ENCODE measurements around the gene AGPAT3.

The AGPAT3 gene

DNA sequence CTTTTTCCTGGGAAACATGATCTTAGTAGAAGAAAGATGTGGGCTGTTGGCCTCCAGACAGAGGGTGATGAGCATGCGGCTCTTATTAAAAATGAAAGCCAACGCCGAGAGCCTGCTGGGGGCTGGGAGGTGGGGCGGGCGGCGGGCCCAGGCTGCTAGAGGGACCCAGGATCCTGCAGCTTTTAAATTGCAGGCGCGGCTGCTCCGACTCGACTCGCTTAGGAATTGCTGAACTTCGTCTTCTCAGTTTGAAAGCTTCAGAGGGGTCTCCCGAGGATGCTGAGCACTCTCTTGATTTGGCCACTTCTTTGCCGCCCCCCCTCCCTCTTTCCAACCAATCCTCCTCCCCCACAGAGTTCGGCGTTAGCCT lies 1.2 kb downstream of the AGPAT3 start:
- DNase-seq, result no peak

DNA sequence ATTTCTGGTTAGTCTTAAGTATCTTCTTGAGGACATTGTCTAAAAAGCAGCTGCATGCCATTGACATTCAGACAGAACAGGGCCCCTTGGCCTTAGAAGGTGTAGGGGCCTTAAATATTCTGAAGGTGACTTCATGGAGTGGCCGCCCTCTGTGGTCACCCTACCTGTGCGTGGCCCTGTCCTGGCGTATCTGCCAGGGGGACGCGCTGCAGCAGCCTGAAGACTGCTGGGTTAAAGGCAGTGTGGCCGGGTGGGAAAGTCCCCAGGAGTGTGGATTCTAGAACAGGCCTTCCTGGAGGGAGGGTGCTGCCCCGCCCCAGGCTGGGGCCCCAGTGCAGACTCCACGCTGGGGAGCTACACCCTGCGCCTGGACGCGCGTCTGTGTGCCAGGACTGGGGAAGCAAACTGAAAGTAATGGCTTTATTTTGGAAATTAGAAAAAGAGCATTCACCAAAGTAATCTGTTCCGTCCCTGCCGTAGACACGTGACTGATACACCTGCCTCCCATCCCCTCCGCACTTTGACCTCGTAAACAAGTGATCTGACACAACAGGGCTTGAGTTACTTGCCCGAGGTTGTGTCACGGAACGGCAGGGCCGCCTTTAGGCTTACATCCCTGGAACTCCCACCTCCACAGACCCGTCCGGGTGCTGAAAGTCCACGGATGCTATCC lies 1.8 kb downstream of the AGPAT3 start:
- no peak for DNase-seq

DNA sequence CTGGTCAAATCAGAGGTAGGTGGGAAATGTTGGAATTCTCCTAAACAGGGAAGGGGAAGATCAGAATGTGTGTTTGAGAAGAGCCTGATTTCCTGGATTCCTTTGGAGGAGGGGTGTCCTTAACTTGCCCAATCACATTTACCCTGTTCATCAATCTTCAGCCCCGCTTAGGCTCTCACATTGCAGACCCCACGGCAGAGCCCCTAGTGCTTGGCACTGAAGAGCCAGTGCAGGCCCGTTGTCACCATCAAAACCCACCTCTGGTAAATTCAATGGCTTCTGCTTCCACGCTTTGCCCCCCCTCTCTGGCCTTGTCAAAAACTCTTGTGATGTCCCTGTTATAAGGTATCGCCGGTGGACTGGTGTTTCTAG lies 2.3 kb downstream of the AGPAT3 start:
- DNase-seq, result no peak

DNA sequence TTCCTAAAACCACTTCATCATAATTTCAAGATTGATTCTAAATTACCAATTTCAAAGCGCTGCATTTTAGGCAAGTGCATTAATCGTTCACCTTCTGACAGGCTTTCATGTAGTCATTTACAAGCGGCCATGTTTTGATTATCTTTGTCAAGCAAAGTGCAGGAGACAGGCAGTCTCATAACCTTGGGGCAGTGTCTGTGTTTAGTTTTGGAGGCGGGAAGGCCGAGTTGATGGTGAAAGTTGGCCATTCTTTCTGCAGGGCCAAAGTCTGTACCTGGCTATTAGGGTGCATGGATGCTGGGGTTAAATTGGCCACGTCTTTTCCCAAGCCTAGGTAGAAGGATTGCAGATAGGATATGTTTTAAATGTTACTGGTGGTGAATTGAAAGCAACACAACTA lies 2.9 kb downstream of the AGPAT3 start:
- DNase-seq, result no peak

DNA sequence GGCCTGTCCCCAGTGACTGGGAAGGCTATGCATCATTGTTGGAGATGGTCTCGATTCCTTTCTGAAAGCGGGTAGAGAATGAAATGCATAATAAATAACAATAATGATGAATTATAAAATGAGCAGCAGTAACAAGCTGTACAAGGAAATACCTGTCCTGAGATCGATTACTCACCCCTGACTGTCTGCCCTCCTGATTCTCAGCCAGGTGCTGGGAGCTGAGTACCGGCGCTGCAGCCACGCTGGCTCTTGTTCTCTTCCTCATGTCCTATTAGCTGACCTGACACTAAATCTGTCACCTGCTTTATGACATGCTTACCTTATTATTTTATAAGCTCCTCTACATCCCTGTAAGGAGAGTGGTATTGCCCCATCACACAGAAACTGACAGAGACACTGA lies 3.4 kb downstream of the AGPAT3 start:
- DNase-seq, result no peak

DNA sequence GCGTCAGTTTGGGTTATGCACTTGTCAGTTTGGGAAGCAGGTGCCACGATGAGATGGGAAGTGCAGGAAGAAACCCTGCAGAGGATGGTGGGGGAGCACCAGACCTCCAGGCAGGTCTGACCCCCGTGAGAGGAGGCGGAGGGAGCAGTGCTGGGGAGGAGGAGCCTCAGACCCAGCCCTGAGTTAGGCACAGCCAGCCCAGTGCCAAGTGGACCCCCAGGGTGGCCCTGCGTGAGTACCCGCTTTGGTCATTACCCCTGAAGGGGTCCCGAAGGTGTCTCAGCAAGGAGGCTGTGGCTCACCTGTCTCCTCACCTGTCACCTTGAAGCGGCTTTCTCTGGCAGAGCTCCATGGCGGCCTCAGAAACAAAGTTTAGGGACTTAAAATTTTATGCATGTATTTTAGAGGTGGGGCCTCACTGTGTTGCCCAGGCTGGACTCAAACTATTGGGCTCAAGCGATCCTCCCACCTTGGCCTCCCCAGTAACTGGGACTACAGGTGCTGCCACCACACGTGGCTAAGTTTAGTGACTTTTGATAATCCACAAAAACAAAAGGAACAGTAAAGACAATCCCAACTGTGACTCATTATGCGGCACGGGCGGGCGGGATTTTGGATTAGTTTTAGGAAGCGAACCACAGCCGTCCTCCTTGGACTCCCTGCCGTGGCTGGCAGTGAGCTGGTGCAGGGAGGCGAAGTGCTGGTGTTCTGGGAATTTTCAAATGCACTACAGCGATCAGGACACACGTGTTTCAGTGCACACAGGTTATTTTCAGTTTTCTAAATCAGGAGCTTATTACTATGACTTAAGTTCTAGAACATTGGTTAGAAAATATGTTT lies 4.7 kb downstream of the AGPAT3 start:
- no peak for DNase-seq

DNA sequence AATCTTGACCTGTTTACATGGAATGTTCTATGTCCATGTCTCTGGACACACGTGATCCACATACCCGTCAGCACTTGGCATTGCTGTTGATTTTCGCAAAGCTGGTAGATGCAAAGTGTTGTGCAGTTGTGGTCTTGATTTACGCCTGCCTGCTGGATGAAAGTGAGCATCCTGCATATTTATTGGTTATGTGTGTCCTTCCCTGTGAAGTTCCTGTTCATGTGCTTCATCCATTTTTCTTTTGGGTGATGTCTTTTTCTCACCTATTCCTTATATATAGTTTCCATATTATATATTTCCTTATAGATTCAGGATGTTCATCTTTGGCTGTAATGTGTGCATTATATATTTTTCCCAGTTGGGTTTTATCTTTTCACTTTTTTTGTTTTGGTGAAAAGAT lies 6.5 kb downstream of the AGPAT3 start:
- DNase-seq, result no peak

DNA sequence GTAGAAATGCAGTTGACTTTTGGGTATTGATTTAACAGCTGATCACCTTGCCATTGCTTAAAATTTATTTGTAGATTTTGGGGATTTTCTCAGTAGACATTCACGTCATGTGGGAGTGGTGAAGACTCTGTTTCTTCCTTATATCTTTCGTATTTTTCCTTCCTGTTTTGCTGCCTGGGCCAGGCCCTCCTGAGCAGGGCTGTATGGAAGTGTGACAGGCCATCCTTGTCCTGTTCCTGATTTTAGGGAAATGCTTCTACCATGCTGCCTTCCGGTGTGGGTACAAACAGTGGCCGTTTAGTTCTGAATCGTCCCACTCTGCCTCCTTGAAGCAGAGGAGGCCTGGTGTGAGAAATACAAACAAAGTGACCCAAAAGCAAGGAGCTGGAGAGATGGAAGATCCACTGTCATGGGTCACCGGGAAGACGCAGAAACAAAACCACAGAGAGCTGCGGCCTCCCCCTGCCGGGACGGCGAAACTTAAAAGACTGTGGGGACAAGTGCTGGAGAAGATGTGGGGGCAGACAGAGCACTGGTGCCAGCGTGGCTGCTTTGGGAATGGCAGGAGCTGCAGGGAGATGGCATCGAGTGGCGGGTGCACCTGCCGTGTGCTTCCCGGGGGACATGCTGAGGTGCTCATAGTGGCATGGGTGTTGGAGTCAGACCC lies 7.6 kb downstream of the AGPAT3 start:
- DNase-seq, result no peak

DNA sequence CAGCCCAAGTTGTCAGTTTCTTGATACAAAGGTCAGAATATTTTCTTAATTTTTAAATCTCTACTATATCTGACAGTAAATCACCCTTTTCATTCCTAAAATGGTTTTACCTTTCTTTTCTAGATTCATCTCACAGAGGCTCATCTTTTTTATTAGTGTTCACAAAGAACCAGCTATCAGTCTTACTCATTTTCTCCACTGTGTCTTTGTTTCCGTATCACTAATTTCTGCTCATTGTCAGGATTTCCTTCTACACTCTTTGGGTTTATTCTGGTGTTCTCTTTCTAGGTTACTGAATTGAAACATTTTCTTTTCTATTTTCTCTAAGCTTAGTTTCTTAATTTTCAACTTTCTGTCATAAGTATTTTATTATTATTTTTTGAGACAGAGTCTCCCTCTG lies 8.7 kb downstream of the AGPAT3 start:
- no peak for DNase-seq

DNA sequence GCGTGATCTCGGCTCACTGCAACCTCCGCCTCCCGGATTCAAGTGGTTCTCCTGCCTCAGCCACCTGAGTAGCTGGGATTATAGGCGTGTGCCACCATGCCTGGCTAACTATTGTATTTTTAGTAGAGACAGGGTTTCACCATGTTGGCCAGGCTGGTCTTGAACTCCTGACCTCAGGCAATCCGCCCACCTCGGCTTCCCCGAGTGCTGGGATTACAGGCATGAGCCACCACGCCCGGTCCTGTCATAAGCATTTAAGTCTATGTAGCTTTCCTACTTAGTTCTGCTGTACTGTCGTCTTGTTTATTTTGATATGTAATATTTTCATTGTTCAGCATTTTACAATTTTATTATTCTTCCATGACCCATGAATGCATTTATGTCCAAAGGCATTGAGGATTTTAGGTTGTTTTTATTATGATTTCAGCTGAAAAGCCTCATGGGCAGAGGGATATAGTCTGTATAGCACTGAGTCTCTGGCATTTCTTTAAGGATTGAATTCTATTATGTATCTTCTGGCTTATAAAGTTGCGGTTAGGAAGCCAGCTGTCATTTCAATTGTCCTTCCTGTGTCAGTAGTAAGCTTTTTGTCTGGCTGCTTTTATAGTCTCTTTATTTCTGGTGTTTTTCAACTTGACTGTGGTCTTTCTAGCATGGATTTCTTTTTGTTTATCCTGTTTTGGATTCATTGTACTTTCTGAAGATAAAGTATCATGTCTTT lies 9.2 kb downstream of the AGPAT3 start:
- no peak for DNase-seq

DNA sequence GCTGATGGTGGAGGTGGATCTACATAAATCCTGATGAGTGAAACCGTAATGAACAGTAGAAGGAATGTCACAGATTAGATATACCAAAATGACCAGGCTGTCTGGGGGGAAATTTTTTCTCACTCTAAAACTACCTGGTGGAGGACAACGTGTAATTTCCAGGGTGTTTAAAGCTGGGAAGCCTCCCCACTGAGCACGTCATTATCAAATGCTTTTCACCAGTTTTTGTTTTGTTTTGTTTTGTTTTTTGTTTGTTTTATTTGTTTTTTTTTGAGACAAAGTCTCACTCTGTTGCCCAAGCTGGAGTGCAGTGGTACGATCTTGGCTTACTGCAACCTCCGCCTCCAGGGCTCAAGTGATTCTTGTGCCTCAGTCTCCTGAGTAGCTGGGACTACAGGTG lies 11.6 kb downstream of the AGPAT3 start:
- no peak for DNase-seq

DNA sequence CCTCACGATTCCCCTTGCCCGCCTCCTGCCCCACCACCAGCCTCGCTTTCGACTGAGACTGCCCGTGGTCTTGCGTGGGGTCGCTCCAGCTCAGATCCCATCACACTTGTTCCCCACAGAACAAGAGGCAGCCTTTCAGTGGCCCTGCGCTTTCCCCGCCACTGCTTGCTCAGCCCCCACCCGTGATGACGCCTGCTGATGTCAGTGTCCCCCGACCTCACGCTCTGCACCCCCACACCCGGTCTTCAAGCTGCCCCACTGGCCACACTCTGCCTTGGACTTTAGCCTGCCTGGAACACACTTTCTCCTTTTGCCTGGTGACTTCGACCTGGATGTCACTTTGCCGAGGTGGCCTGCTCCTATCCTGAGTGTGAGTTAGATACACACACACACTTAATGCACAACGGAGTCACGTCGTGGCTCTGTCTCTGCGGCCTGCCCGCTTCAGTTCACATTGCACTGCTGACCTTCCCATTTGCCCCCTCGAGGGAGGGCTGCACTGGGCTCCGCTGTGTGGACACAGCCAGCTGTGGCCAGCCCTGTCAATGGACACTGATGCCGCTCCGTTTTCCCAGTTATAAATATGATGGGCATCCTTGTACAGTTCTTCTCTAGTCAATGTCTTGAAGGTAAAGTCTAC lies 13.0 kb downstream of the AGPAT3 start:
- DNase-seq, result no peak

DNA sequence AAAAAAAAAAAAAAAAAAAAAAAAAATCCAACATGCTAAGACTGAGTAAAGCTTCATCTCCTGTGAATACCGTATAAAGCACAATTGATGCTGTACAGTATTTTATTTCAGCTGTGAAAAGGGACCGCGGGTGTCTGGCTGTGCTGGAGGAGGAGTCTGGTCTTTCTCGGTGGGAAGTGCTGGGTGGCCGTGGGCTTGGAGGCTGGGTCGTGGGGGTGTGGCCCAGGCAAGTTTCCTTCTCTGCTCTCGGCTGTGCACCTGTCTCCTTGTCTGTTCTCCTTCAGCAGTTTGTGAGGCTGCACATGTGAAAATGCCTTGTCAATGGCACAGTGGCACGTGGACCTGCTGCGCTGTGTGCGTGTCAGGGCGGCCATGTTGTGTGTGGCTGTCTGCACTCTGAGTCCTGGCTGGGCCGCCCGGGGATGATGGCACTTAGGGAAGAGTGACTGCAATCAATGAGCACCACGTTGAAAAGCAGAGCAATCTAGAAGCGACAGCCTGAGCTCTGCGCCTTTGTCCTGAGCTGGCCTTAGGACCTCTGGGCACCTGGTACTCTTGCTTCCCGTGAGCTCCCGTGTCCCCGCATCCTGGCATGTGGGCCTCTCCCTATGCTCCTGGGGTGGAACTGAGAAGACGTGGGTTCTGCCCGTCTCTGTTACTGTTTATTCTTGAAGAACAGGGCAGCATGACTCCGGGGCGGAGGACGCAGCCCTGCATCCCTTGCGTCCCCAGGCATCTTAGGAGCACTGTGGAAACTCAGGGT lies 14.5 kb downstream of the AGPAT3 start:
- no peak for DNase-seq

DNA sequence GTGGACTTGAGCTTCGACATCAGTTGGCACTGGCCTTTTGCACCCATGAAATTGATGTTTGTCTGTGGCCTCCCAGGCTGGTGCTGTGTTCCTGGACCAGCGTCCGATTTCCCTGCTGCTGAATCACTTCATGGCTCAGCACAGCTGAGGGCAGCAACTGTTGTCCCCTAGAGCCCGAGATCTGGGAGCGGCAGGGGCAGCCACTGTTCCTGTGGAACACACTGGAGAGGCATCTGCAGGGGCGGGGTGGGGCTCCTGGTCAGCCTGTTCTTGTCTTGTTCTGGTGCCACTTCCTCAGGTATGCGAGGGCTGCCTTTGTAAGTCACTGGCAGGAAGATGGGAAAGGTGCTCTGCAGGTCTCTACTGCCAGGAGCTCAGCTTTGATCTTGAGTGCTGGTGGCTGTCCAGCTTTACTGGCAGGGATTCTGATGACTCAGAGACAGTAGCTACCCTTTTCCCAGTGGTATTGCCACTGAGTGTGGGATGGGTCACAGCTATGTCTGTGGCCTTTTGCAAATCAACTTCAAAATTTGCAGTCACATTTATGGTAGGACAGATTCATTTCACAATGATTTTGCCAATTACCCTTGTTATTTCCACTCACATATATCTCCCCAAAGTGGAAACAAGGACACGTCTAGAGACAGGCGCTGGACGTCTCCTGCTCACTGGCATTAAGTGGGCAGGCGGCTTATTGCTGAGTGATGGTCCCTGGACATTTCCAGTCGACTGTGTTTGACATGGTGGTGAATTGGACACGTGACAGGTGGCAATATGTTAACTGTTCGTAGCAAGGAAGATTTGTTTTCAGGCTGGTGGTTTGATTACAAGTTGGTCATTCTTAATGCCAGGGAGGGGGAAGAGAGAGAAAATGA lies 15.3 kb downstream of the AGPAT3 start:
- DNase-seq, result no peak

DNA sequence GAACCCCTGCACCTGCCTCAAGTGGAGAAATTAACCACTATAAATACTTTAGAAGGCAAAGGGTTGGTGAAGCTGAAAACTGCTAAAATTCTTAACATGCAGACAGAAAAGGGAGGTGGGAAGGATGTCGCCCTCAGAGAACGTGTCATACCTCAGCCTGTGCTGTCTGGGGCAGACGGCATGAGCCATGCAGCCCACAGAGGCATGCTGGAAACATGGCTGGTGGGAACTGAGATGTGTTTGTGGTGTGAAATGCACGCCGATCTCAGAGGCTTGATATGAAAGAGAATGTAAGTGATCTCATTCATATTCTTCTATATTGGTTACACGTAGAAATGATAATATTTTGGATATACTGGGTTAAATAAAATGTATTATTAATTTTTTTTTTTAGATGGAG lies 16.3 kb downstream of the AGPAT3 start:
- no peak for DNase-seq

DNA sequence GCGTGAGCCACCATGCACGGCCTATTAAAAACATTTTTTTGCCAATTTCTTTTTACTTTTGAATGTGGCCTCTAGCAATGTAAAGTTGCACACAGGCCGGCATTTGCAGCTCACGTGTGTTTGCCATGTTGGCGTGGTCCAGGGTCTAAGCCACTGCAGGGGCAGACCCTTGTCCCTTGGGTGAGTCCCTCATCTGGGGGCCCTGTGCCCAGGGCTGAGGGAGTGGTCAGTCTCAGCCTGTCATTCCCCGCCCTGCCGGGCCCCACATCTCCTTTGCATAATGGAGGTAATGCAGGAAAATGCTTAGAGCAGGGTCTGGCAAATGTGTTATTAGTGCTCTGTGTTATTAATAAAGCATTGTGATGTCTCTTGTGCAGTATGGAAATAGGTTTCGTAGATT lies 16.9 kb downstream of the AGPAT3 start:
- DNase-seq, result no peak

DNA sequence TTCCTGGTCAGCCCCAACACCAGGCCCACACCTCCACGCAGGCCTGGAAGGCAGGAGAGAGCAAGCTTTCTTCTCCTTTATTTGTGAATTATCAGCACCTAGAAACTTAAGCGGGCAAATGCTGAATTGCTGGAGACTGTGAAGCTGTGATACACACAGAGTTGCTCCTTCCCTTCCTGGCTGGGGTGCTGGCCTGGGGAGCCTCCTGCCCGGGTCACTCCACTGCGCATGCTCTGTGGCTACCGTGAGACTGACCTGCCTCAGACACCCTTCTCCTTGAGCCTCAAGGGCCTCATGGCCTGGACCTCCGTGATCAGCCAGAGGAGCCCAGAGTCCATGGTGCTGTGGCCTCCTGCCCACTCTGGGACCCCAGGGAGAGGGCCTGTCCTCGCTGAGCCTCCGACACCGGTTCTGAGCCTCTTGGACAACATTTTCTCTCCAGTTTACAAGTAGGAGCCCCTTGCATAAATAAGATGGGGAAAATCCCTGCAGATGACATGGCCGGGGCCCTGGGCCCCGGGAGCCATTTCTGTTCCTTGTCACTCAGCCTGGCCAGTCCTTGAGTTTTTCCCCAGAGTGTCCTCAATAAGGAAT lies 18.0 kb downstream of the AGPAT3 start:
- DNase-seq, result no peak

DNA sequence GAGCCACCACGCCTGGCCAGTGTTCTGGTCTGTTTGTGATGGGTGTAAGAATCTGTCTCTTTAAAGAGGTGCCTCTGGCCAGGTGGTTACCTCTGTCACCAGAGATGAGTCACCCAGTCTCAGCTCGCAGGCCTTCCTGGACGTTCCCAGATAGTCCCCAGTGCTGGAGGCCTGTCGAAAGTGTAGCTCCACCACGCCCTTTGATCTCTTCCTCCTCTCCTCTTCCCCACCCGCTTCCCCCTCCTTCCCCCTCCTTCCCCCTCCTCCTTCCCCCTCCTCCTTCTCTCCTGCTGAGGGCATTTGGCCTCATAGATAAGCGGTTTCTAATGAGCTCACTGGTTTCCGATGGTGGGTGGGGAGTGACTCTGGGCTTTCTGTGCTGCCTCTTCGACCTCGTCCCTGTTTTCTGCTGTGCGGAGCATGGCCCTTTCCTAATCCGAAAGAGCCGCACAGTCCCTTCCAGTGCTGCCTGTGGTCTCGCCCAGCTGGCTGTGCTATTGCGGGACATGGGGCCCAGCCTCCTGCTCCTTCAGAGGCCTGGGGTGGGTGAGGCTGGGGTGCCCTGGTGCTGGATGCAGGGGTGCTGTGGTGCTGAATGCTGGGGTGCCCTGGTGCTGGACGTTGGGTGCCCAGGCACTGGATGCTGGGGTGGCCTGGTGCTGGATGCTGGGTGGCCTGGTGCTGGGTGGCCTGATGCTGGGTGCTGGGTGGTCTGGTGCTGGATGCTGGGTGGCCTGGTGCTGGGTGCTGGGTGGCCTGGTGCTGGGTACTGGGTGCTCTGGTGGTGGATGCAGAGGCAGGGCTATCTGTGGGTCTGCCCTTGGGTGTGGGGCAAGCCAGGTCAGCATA lies 19.2 kb downstream of the AGPAT3 start:
- no peak for DNase-seq

DNA sequence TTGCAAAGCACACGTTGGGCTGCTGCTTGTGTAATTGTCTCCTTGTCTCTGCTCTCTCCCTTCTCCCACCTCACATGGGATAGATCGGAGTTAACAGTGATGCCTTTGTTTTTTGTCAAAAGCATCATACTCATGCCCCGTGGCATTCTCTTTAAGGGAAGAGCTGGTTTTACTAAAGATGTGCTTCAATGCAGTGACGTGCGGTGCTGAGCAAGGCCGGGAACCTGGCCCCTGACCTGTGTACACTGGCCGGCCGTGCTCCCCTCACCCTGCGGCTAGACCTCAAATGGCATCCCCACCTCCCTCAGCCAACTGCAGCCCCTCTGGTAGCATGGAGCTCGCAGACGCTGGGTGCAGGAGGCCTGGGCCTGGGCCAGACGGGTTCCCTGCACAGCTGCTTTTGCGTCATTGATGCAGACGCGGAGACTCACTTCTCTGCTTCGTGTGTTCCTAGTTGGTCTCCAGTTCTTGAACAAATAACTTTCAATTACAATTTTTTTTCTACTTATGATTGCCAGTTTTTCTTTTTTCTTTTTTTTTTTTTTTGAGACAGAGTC lies 19.9 kb downstream of the AGPAT3 start:
- DNase-seq, result no peak

DNA sequence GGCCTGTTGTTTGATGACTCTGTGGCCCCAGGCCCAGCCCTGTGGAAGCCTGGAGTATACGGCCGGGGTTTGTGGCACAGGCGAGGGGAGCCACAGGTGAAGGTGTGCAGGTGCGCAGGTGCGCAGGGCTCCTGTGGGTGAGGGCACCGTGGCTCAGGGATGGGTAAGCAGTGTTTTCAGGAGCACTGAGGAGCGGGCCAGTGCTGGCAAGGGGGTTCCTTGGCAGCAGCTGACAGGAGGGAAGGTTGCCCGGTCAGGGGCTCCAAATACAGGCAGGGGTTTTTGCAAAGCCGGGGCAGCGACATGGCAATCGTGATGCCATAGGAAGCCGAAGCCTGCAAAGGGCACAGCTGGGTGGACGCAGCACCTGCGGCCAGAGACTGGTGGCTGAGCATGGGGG lies 20.7 kb downstream of the AGPAT3 start:
- DNase-seq, result no peak
